Liver (tissue), 3 donors: ENCODE data around the gene UGT1A9.

Source experiments
- ATF3 ChIP-seq: IDR thresholded peaks from 2 replicates; pipeline ENCODE4 v1.6.1; 2016; ENCODE audit warnings: antibody characterized with exemption
- CTCF ChIP-seq: fragments of 150-350 bp; IDR thresholded peaks from 2 replicates; pipeline ENCODE4 v1.5.1; 2017; ENCODE audit warnings: improper control_type of control experiment, low read depth, low read length; ENCODE audit not compliant: missing input control
- EGR1 ChIP-seq, 2 donors: IDR thresholded peaks; 2 replicates each; pipeline ENCODE4 v1.6.1; 2016 to 2018; ENCODE audit warnings: antibody characterized with exemption in 2 of 2, low read depth in 2 of 2
- GABPA ChIP-seq, 2 donors: IDR thresholded peaks in 1 of 2; conservative IDR thresholded peaks in 1 of 2; 2 replicates each; pipeline ENCODE4 v1.6.1; 2016; ENCODE audit warnings: antibody characterized with exemption in 2 of 2, mild to moderate bottlenecking in 1 of 2, moderate library complexity in 1 of 2
- JUND ChIP-seq, 2 donors: IDR thresholded peaks; 2 replicates each; pipeline ENCODE4 v1.6.1; 2016; ENCODE audit warnings: antibody characterized with exemption in 2 of 2
- MAX ChIP-seq: IDR thresholded peaks from 2 replicates; pipeline ENCODE4 v1.6.1; 2016; ENCODE audit warnings: antibody characterized with exemption
- NR2F2 ChIP-seq: IDR thresholded peaks from 2 replicates; pipeline ENCODE4 v1.6.1; 2016; ENCODE audit warnings: antibody characterized with exemption
- RAD21 ChIP-seq, 2 donors: IDR thresholded peaks; 2 replicates each; pipeline ENCODE4 v1.6.1; 2016; ENCODE audit warnings: antibody characterized with exemption in 2 of 2, mild to moderate bottlenecking in 2 of 2
- REST ChIP-seq: IDR thresholded peaks from 2 replicates; pipeline ENCODE4 v1.6.1; 2016; ENCODE audit warnings: antibody characterized with exemption, mild to moderate bottlenecking
- RXRA ChIP-seq, 2 donors: IDR thresholded peaks; 2 replicates each; pipeline ENCODE4 v1.6.1; 2017 to 2018; ENCODE audit warnings: antibody characterized with exemption in 2 of 2, mild to moderate bottlenecking in 1 of 2
- SP1 ChIP-seq: IDR thresholded peaks from 2 replicates; pipeline ENCODE4 v1.6.1; 2018; ENCODE audit warnings: antibody characterized with exemption, mild to moderate bottlenecking
- TAF1 ChIP-seq: conservative IDR thresholded peaks from 2 replicates; pipeline ENCODE4 v1.6.1; 2016; ENCODE audit warnings: antibody characterized with exemption, mild to moderate bottlenecking
- YY1 ChIP-seq: IDR thresholded peaks from 2 replicates; pipeline ENCODE4 v1.6.1; 2016; ENCODE audit warnings: antibody characterized with exemption, mild to moderate bottlenecking
- ZBTB33 ChIP-seq: IDR thresholded peaks from 2 replicates; pipeline ENCODE4 v1.6.1; 2016; ENCODE audit warnings: antibody characterized with exemption
- donor health status: healthy.
- donor health status: healthy.

GRCh38 chr2:233766416-233766815, 94.7 kb downstream of the UGT1A9 start:
- TF ChIP-seq ATF3, result no peak
- no peak for TF ChIP-seq CTCF
- no peak for TF ChIP-seq MAX
- no peak for TF ChIP-seq RAD21 (IDR thresholded peaks at IDR 0.05)
- no peak for TF ChIP-seq RXRA (IDR thresholded peaks at IDR 0.05)
- TF ChIP-seq SP1, result no peak
- no peak for TF ChIP-seq GABPA (IDR thresholded peaks at IDR 0.05 in 1 of 2, conservative IDR thresholded peaks at IDR 0.05 in 1 of 2)
- no peak for TF ChIP-seq TAF1
- no peak for TF ChIP-seq YY1
- no peak for TF ChIP-seq NR2F2
- no peak for TF ChIP-seq JUND (IDR thresholded peaks at IDR 0.05)
- TF ChIP-seq ZBTB33, result no peak
- TF ChIP-seq REST, result no peak
- TF ChIP-seq EGR1 (IDR thresholded peaks at IDR 0.05; ENCODE audit: low read depth in 2 of 2), result no peak
